LNCaP clone FGC (cell line): Measurements from ENCODE around the gene FAM120B.

ENCODE experiments used
- DNase-seq: peaks from one replicate; pipeline ENCODE4 v3.0.0-alpha.2; 2011; ENCODE audit warnings: low read depth
- H3K4me3 ChIP-seq: 2 replicates; pipeline ENCODE4 v1.5.1; 2011; ENCODE audit warnings: mild to moderate bottlenecking, low read depth, low read length, control low read depth
- TF ChIP-seq, protein P1 (sequence below): IDR thresholded peaks from 2 replicates; pipeline ENCODE4 v1.5.1; 2012; ENCODE audit warnings: mild to moderate bottlenecking; ENCODE audit not compliant: control insufficient read depth, insufficient read depth; ENCODE audit errors: extremely low read depth

FAM120B gene

DNA sequence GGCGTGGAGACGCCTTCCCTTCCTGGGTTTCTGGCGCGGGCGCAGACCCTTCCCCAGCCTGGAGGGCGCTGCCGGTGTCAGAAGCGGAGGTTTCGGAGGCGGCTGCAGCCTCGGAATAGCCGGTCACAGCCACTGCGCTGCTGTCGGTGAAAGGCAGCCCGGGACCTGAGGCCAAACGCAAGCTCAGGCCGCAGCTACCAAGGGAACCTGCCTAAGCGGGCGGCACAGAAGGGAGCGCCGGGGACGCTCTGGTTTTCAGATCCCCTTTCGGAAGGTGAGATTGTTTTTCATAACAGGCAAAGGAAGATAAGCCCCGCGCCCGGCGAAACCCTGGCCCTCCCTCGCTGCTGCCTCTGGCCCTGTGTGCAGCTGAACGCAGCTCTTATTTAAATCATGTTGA, 116.5 kb downstream of the FAM120B start:
- DNase-seq: no peak
- TF ChIP-seq, protein P1, sequence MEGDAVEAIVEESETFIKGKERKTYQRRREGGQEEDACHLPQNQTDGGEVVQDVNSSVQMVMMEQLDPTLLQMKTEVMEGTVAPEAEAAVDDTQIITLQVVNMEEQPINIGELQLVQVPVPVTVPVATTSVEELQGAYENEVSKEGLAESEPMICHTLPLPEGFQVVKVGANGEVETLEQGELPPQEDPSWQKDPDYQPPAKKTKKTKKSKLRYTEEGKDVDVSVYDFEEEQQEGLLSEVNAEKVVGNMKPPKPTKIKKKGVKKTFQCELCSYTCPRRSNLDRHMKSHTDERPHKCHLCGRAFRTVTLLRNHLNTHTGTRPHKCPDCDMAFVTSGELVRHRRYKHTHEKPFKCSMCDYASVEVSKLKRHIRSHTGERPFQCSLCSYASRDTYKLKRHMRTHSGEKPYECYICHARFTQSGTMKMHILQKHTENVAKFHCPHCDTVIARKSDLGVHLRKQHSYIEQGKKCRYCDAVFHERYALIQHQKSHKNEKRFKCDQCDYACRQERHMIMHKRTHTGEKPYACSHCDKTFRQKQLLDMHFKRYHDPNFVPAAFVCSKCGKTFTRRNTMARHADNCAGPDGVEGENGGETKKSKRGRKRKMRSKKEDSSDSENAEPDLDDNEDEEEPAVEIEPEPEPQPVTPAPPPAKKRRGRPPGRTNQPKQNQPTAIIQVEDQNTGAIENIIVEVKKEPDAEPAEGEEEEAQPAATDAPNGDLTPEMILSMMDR: no peak
- H3K4me3 ChIP-seq: no peak overlapping the region

DNA sequence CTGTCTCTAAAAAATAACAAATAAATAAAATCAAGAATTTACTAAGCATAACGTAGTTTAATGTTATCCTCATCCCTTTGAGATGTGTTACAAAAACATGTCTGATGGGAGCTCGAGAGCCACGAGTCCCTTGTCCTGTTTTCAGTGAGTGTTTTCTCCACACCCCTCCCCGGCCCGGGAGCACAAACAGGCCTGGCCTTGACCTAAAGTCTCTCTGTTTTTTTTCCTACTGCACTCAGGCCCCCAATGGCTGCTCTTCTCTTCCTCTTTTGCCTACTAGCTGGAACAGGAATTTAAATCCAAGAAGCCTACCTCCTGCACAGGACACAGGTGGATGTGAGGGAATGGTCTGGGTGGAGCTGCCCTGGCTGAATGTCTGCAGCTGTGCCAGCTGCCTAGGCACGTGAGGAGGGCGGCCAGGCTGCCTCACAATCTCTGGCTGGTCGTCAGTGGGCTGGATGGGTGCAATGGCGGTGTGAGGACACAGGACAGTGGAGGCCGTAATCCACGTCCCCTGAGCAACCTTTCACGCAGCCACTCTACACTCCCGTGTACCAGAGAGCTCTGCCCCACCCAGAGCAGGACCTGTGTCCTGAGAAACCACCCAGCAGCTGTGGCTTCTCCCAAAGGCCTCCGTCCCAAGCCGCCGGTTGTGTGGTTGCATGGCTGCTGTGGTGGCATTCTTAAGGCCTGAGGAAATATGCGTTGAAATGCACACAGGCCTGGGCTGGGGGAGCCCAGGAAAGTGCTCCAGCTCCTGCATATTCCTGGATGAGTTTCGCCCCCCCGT, 117.5 kb downstream of the FAM120B start:
- DNase-seq: no peak
- TF ChIP-seq, protein P1: no peak
- H3K4me3 ChIP-seq: no peak overlapping the region

DNA sequence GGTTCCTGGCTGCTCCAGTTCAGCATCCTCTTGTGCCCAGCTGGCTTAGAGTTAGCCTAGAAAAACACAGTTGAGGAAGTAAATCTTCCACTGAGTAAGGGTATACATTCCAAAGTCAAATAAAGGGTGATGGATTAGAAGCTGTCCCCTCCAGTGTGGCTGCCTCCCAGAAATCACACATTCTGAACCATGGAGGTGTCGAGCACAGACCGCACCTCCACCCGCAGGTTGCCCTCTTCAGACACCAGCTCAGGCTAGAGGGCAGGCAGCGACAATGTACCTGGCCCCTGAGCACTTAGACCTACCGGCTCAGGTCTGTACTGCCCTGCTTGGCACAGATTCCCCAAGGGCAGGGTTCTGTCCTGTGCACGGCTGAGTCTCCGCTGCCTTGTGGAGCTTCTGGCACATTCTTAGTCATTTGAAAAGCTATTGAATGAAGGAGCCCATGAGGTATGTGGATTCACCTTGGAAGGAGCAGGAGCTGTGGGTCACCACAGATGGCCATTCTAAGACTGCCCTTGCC, 118.1 kb downstream of the FAM120B start:
- TF ChIP-seq, protein P1: no peak
- no peak for DNase-seq
- H3K4me3 ChIP-seq: no peak overlapping the region

DNA sequence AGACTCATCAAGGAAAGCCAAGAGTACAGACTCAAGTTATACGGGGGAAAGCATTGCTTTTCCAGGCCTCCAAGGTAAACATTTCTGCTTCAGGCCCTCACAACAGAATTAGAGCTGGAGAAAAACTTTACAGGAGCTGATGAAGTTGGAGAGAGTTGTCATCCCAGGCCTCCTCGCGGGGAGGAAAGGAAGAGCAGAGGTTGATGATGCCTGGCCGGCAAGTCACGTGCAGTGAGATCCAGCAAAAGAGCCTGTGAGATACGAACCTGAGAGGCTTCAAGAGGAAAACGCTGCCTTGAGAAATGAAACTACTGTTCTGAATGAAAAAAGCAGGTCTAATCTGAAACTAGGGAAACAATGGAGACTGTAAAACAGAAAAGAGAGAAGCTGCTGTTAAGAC, 122.9 kb downstream of the FAM120B start:
- TF ChIP-seq, protein P1: no peak
- DNase-seq: no peak
- no peak overlapping the region for H3K4me3 ChIP-seq

DNA sequence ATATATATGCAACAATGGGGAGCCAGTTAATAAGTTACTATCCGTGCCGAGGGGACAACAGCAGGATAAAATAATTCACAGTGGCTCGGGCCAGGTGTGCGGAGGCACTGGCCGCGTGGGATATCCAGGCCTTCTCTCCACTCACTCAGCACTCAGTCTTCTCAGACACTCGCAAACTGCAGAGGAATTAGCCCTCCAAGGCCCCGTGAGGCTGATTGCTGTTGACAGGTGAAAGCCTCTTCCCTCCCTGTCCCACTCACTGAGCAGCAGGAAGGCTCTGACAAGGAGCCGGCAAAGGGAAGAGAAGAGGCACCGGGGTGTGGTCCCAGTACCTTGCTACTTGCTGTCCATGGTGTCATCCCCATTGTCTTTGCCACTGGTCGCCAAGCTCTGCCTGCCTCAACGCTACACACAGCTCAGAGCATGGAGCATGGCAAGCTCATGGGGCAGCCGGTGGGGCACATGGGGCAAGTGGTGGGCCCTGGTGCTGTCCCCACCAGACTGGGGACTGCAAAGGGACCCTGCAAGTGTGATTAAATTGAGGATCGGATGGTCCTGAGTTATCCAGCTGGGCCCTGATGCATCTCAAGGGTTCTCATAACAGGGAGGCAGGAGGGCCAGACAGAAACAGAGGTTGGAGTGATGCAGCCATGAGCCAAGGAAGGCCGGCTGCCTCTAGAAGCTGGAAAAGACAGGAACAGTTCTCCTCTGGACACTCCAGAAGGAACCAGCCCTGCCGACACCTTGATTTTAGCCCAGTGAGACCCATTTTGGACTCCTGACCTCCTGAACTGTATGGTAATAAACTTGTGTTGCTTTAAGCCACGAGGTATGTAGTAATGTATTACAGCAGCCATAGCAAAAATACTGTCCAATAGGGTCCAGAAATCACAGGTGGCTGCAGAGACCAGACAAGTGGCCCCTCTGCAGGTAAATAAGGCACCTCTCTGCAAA, 126.9 kb downstream of the FAM120B start:
- DNase-seq: no peak
- no peak overlapping the region for H3K4me3 ChIP-seq
- TF ChIP-seq, protein P1: no peak

DNA sequence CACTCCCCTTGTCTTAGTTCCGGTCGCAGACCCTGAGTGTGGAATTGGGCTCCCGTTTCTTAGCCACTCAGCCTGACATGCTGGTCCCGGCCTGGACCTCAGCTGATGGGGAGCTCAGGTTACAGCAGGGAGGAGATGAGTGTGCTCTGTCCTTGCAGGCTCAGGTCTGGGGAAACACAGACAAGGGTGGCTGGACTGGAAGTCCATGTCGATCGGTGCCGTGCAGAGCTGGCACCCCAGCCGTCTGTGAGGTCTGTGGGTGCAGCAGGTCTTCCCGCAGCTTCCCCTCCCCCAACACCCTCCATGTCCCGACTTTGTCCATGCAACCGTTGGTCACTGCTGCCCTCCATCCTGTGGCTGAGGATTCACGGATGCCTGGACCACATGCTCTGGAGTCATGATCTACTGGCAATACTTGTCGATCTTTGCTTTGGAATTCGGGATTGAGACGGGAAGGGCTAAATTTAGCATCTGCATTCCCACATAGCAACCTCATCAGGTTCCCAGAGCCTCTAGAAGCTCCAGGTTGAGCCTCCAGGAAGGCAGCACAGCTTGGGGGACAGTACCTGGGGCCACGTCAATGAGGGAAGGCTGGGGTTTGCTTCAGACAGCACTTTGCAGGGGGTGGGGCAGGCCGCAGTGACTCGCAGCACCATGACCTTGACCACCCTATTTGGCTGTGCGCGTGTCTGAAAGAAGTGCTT, 127.7 kb downstream of the FAM120B start:
- TF ChIP-seq, protein P1: no peak
- no peak for DNase-seq
- no peak overlapping the region for H3K4me3 ChIP-seq
